ENCODE results near the gene ENTPD2. TPM values are rescaled to one million over a fixed set of nuclear protein-coding genes. Genes with fewer than 3 reads are reported as not detected.

ENTPD2 gene
- total RNA-seq, 2 donors from 2014 or later, result 0.27 TPM; not detected in 1

GRCh38 chr9:137030538-137031527, 23.0 kb downstream of the ENTPD2 start:
- no peaks in the 10 kb centered on the region for H3K36me3 Mint-ChIP-seq
- DNase-seq (ENCODE audit: low spot score in 2 of 2) (peak in 1 of 2 donors; percentile 83), ATAC-seq (peak in 1 of 2 donors; percentile 21)
- H3K27ac Mint-ChIP-seq, result peak overlapping the region; percentile 22 to 68
- H3K9me3 Mint-ChIP-seq, result no peaks in the 10 kb centered on the region

GRCh38 chr9:137030006-137030405, 23.9 kb downstream of the ENTPD2 start:
- H3K36me3 Mint-ChIP-seq, result no peaks in the 10 kb centered on the region
- no peak for DNase-seq (ENCODE audit: low spot score in 2 of 2)
- ATAC-seq, result no peak
- no peaks in the 10 kb centered on the region for H3K9me3 Mint-ChIP-seq
- H3K27ac Mint-ChIP-seq, result peak overlapping the region; percentile 22 to 68

GRCh38 chr9:137029058-137029936, 24.6 kb downstream of the ENTPD2 start:
- Mint-ChIP-seq H3K27ac (peak overlapping the region in 1 of 2 donors; percentile 40), H3K9me3 (no peaks in the 10 kb centered on the region)

GRCh38 chr9:137028263-137029057, 25.4 kb downstream of the ENTPD2 start:
- Mint-ChIP-seq H3K36me3 (no peaks in the 10 kb centered on the region), H3K9me3 (no peaks in the 10 kb centered on the region), H3K27ac (no peak overlapping the region)
- ATAC-seq, result peak; percentile 49 to 76
- DNase-seq (ENCODE audit: low spot score in 2 of 2), result peak; percentile 74 to 78

More at GRCh38 chr9:137029058-137029936, 24.6 kb downstream of the ENTPD2 start:
- H3K36me3 Mint-ChIP-seq, result no peaks in the 10 kb centered on the region
- peak; percentile 81 to 91 for DNase-seq (ENCODE audit: low spot score in 2 of 2)
- ATAC-seq, result peak; percentile 58 to 65

GRCh38 chr9:137027369-137028262, 26.2 kb downstream of the ENTPD2 start, which contains the start of gene ABCA2:
TSS of gene ABCA2 (minus strand) at chr9:137028237. CDS start at chr9:137028140, 97 bp downstream.
- ATAC-seq (no peak), DNase-seq (ENCODE audit: low spot score in 2 of 2) (no peak)
- Mint-ChIP-seq H3K36me3 (no peaks in the 10 kb centered on the region), H3K27ac (peak within 1 kb of the TSS in 1 of 2 donors; percentile 88), H3K9me3 (no peaks in the 10 kb centered on the region)

GRCh38 chr9:137026828-137027227, 27.0 kb downstream of the ENTPD2 start:
- no peak for ATAC-seq
- H3K9me3 Mint-ChIP-seq, result no peaks in the 10 kb centered on the region
- no peak for DNase-seq (ENCODE audit: low spot score in 2 of 2)
- no peak overlapping the region for H3K27ac Mint-ChIP-seq
- no peaks in the 10 kb centered on the region for H3K36me3 Mint-ChIP-seq

GRCh38 chr9:137026384-137026783, 27.5 kb downstream of the ENTPD2 start:
- no peak for ATAC-seq
- DNase-seq (ENCODE audit: low spot score in 2 of 2), result no peak
- Mint-ChIP-seq H3K27ac (no peak overlapping the region), H3K36me3 (no peaks in the 10 kb centered on the region), H3K9me3 (no peaks in the 10 kb centered on the region)

- Mint-ChIP-seq H3K9me3 (no peaks in the 10 kb centered on the region), H3K27ac (no peak overlapping the region), H3K36me3 (no peaks in the 10 kb centered on the region)
- DNase-seq (ENCODE audit: low spot score in 2 of 2), result no peak
- no peak for ATAC-seq
These were observed 28.3 kb downstream of the ENTPD2 start for GRCh38 chr9:137025517-137025966.

GRCh38 chr9:137023583-137023991, 30.3 kb downstream of the ENTPD2 start:
- no peak for ATAC-seq
- Mint-ChIP-seq H3K9me3 (no peaks in the 10 kb centered on the region), H3K27ac (no peak overlapping the region), H3K36me3 (no peaks in the 10 kb centered on the region)
- no peak for DNase-seq (ENCODE audit: low spot score in 2 of 2)

GRCh38 chr9:137023157-137023556, 30.7 kb downstream of the ENTPD2 start:
- Mint-ChIP-seq H3K36me3 (no peaks in the 10 kb centered on the region), H3K9me3 (no peaks in the 10 kb centered on the region), H3K27ac (no peak overlapping the region)
- DNase-seq (ENCODE audit: low spot score in 2 of 2) (no peak), ATAC-seq (no peak)

GRCh38 chr9:137022662-137023008, 31.2 kb downstream of the ENTPD2 start:
- H3K27ac Mint-ChIP-seq, result no peak overlapping the region
- no peak for DNase-seq (ENCODE audit: low spot score in 2 of 2)
- no peaks in the 10 kb centered on the region for H3K9me3 Mint-ChIP-seq
- ATAC-seq, result no peak
- no peaks in the 10 kb centered on the region for H3K36me3 Mint-ChIP-seq

- DNase-seq (ENCODE audit: low spot score in 2 of 2) (peak in 1 of 2 donors; percentile 79), ATAC-seq (peak; percentile 52 to 93)
- no peaks in the 10 kb centered on the region for H3K9me3 Mint-ChIP-seq
- no peaks in the 10 kb centered on the region for H3K36me3 Mint-ChIP-seq
- no peak overlapping the region for H3K27ac Mint-ChIP-seq
These were observed 31.7 kb downstream of the ENTPD2 start for GRCh38 chr9:137021979-137022661.

- H3K36me3 Mint-ChIP-seq, result no peaks in the 10 kb centered on the region
These were observed 32.3 kb downstream of the ENTPD2 start for GRCh38 chr9:137021568-137021978.

GRCh38 chr9:137020771-137021567, 32.9 kb downstream of the ENTPD2 start:
- H3K27ac Mint-ChIP-seq, result no peak overlapping the region
- no peak for ATAC-seq
- no peak for DNase-seq (ENCODE audit: low spot score in 2 of 2)

More at GRCh38 chr9:137021568-137021978, 32.3 kb downstream of the ENTPD2 start:
- H3K27ac Mint-ChIP-seq, result no peak overlapping the region
- ATAC-seq (peak in 1 of 2 donors; percentile 9), DNase-seq (ENCODE audit: low spot score in 2 of 2) (no peak)
- no peaks in the 10 kb centered on the region for H3K9me3 Mint-ChIP-seq

More at GRCh38 chr9:137020771-137021567, 32.9 kb downstream of the ENTPD2 start:
- no peaks in the 10 kb centered on the region for H3K9me3 Mint-ChIP-seq
- no peaks in the 10 kb centered on the region for H3K36me3 Mint-ChIP-seq
